Upper lobe of left lung (tissue), 4 donors: Measurements from ENCODE around the gene SGSM2.

Experiments
- CTCF ChIP-seq, 6 experiments: fragments of 450-650 bp in 4 of 6; fragments of 200-600 bp in 2 of 6; sonication (generic) in 2 of 6; IDR thresholded peaks; one replicate each; pipeline ENCODE4 v1.5.1; 2016 to 2019; ENCODE audit warnings: antibody characterized with exemption in 6 of 6
- POLR2A ChIP-seq, 4 donors: fragments of 450-650 bp; IDR thresholded peaks; one replicate each; pipeline ENCODE4 v1.5.1; 2016 to 2017; ENCODE audit warnings: antibody characterized with exemption in 4 of 4, mild to moderate bottlenecking in 2 of 4
- POLR2AphosphoS5 ChIP-seq, 2 donors: sonication (generic); formaldehyde crosslinking; IDR thresholded peaks; one replicate each; pipeline ENCODE4 v1.5.1; 2017; ENCODE audit warnings: antibody characterized with exemption in 2 of 2

GRCh38 chr17:2299136-2299535 is 38.2 kb upstream of the SGSM2 start:
- TF ChIP-seq POLR2A (IDR thresholded peaks at IDR 0.05) = no peak
- TF ChIP-seq CTCF (IDR thresholded peaks at IDR 0.05) = no peak
- no peak for TF ChIP-seq POLR2AphosphoS5 (IDR thresholded peaks at IDR 0.05)
